ENCODE results near the gene COL11A2. TPM values are rescaled to one million over a fixed set of nuclear protein-coding genes. Genes with fewer than 3 reads are reported as not detected.
A peak's percentile ranks its signal among the peaks of the same experiment; 100 is the strongest.

The COL11A2 gene
- total RNA-seq, 2 experiments from 2014 or later = 0.88 to 1.4 TPM

DNA sequence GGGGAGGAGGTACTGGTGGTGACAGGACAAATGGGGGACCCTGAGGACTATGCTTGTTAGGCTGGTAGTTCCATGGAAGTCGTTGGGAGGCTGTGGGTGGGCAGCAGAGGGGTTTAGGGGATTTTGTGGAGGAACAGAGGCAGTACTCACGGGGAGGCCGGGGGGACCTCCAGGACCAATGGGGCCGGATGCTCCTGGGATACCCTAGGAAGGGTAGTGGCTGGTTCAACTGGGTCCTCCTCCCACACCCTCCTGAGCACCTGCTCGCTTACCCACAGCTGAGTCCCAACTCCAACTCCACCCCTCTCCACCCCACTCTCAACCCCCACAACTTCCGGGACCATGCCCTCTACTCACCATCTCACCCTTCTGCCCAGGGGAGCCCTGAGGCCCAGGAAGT, 25.9 kb downstream of the COL11A2 start:
- no peaks in the 10 kb centered on the region for H3K27me3 Mint-ChIP-seq (ENCODE audit: low read depth)
- intact Hi-C loops (cut with micrococcal nuclease) = no loop called here
- H3K27ac Mint-ChIP-seq = no peak overlapping the region
- DNase-seq = no peak
- peaks cover 8% of the 10 kb centered on the region for H3K4me1 Mint-ChIP-seq (ENCODE audit: low read depth)
- CTCF ChIA-PET = no interaction called here
- no peaks in the 10 kb centered on the region for H3K9me3 Mint-ChIP-seq
- H3K4me3 Mint-ChIP-seq = no peak overlapping the region
- H3K36me3 Mint-ChIP-seq (ENCODE audit: low read depth) = no peaks in the 10 kb centered on the region

- H3K27me3 Mint-ChIP-seq (ENCODE audit: low read depth) = no peaks in the 10 kb centered on the region
- peaks cover 12% of the 10 kb centered on the region for H3K4me1 Mint-ChIP-seq (ENCODE audit: low read depth)
- H3K27ac Mint-ChIP-seq = no peak overlapping the region
- H3K9me3 Mint-ChIP-seq = no peaks in the 10 kb centered on the region
- no peak for DNase-seq
- H3K4me3 Mint-ChIP-seq = no peak overlapping the region
- CTCF ChIA-PET = no interaction called here
- no peaks in the 10 kb centered on the region for H3K36me3 Mint-ChIP-seq (ENCODE audit: low read depth)
- intact Hi-C loops (cut with micrococcal nuclease) = no loop called here
Observed at GRCh38 chr6:33165581-33166258, 26.5 kb downstream of the COL11A2 start.

DNA sequence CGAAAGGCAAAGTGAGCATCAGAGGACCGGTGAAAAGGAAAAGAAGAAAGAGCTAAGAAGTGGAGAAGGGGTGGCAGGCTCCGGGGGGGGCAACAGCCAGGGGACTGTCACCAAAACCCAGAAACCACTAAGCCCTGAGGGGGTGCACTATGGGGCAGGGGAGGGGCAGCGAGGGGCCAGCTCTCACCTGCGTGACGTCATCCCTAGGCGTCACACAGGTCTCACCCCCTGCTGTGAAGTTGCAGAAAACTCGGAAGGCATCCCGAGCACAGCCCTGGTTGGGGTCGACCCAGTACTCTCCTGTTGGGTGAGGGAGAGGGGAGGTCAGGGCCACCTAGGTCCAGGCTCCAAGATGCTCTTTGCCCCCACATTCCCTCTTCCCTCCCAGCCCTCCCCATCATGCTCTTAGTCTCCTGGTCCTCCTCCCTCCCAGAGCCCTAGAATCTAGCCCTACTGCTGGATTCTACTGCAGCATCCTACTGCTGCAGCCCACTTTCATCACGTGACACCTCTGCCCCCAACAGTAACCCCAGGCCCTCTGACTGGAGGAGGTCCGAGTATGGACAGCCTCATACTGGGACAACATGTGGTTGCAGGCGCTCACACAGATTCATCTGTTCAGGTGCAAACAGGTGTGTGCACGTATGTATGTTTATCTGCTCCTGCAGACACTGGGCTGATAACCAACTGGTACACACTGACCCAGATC, 27.4 kb downstream of the COL11A2 start:
- no peak for DNase-seq
- Mint-ChIP-seq H3K4me1 (ENCODE audit: low read depth) (peaks cover 12% of the 10 kb centered on the region), H3K27me3 (ENCODE audit: low read depth) (no peaks in the 10 kb centered on the region), H3K4me3 (no peak overlapping the region), H3K9me3 (no peaks in the 10 kb centered on the region), H3K36me3 (ENCODE audit: low read depth) (no peaks in the 10 kb centered on the region), H3K27ac (no peak overlapping the region)
- CTCF ChIA-PET = interaction anchor here (4.4 kb wide), 1 partner anchor 33 kb away, joined by 21 read pairs; no protein-coding TSS in a partner anchor
- intact Hi-C loops (cut with micrococcal nuclease) = loop anchor here (5.0 kb wide), 1 partner anchor 48 kb away; no protein-coding TSS in a partner anchor

GRCh38 chr6:33164176-33164575, 28.1 kb downstream of the COL11A2 start:
- no peaks in the 10 kb centered on the region for H3K36me3 Mint-ChIP-seq (ENCODE audit: low read depth)
- peaks cover 12% of the 10 kb centered on the region for H3K4me1 Mint-ChIP-seq (ENCODE audit: low read depth)
- CTCF ChIA-PET = interaction anchor here (0.6 to 6.2 kb wide), 3 partner anchors 34 to 154 kb away, joined by 4 to 57 read pairs (median 21); no protein-coding TSS in a partner anchor
- no peak overlapping the region for H3K4me3 Mint-ChIP-seq
- intact Hi-C loops (cut with micrococcal nuclease) = loop anchor here (5.0 kb wide), 1 partner anchor 47 kb away; no protein-coding TSS in a partner anchor
- no peaks in the 10 kb centered on the region for H3K27me3 Mint-ChIP-seq (ENCODE audit: low read depth)
- H3K9me3 Mint-ChIP-seq = no peaks in the 10 kb centered on the region
- no peak for DNase-seq
- H3K27ac Mint-ChIP-seq = no peak overlapping the region

- CTCF ChIA-PET = interaction anchor here (4.4 to 6.2 kb wide), 2 partner anchors 34 to 84 kb away, joined by 21 to 57 read pairs; no protein-coding TSS in a partner anchor
- H3K4me1 Mint-ChIP-seq (ENCODE audit: low read depth) = peaks cover 12% of the 10 kb centered on the region
Observed at GRCh38 chr6:33163540-33163939, 28.7 kb downstream of the COL11A2 start.

DNA sequence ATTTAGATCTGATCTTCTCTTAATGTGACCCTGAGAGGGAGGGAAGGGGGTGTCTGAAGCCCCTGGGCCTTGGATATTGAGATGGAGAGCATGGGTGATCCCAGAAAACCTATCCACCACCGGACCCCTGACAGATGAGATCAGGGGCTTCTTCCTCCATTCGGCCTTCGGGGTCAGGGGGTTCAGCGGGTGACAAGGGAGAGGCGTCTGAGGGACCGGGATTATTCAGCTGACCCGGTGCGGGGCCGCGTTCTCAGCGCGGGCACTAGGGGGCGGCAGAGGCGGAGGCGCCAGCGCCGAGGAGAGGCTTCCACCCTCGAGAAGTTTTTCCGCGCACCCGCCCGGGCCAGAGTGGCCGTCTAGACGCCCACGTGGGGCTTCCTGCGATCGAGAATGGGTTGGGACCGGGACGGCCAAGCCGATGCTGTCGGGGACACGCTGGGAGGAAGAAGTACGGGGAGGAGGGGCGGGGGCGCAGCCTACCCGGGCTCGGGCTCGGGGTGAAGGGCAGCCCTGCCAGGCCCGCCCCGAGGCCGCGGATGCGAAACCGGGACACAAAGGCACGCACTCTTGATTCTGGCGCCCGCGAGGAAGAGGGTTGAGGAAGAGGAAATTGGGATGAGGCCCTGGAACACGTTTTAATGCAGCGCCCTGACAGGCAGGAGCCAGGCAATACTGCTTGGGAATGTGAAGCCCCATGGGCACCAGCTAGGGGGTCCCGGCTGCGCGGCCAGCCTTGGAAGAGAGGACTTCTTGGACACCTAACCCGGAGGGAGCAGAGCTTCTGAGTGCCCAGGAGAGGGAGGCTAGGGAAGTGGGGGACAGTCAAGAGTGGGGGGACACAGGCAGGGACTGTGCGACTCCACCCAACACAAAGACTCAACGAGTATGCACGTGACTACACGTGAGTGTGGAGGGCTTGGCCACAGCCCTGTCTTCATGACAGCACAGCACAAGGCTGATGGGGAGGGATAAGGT, 30.6 kb downstream of the COL11A2 start:
- Mint-ChIP-seq H3K27ac (no peak overlapping the region), H3K9me3 (no peaks in the 10 kb centered on the region), H3K36me3 (ENCODE audit: low read depth) (no peaks in the 10 kb centered on the region), H3K4me3 (peak overlapping the region; percentile 78), H3K4me1 (ENCODE audit: low read depth) (peaks cover 12% of the 10 kb centered on the region), H3K27me3 (ENCODE audit: low read depth) (no peaks in the 10 kb centered on the region)
- intact Hi-C loops (cut with micrococcal nuclease) = loop anchor here (1.0 to 5.0 kb wide), 3 partner anchors 36 to 87 kb away; no protein-coding TSS in a partner anchor
- peak; percentile 85 for DNase-seq
- CTCF ChIA-PET = interaction anchor here (0.7 to 6.2 kb wide), 10 partner anchors 12 to 200 kb away, joined by 3 to 57 read pairs (median 3); no protein-coding TSS in a partner anchor

More at GRCh38 chr6:33163540-33163939, 28.7 kb downstream of the COL11A2 start:
- Mint-ChIP-seq H3K9me3 (no peaks in the 10 kb centered on the region), H3K36me3 (ENCODE audit: low read depth) (no peaks in the 10 kb centered on the region), H3K27me3 (ENCODE audit: low read depth) (no peaks in the 10 kb centered on the region), H3K27ac (no peak overlapping the region), H3K4me3 (no peak overlapping the region)
- no peak for DNase-seq
- intact Hi-C loops (cut with micrococcal nuclease) = loop anchor here (5.0 kb wide), 1 partner anchor 46 kb away; no protein-coding TSS in a partner anchor

GRCh38 chr6:33160728-33161344, 31.4 kb downstream of the COL11A2 start:
- H3K36me3 Mint-ChIP-seq (ENCODE audit: low read depth) = no peaks in the 10 kb centered on the region
- no peaks in the 10 kb centered on the region for H3K27me3 Mint-ChIP-seq (ENCODE audit: low read depth)
- peaks cover 12% of the 10 kb centered on the region for H3K4me1 Mint-ChIP-seq (ENCODE audit: low read depth)
- no peak overlapping the region for H3K4me3 Mint-ChIP-seq
- H3K9me3 Mint-ChIP-seq = no peaks in the 10 kb centered on the region
- CTCF ChIA-PET = interaction anchor here (1.0 to 6.2 kb wide), 8 partner anchors 11 to 201 kb away, joined by 3 to 57 read pairs (median 3); no protein-coding TSS in a partner anchor
- no peak for DNase-seq
- intact Hi-C loops (cut with micrococcal nuclease) = loop anchor here (1.0 to 5.0 kb wide), 3 partner anchors 36 to 87 kb away; no protein-coding TSS in a partner anchor
- no peak overlapping the region for H3K27ac Mint-ChIP-seq

DNA sequence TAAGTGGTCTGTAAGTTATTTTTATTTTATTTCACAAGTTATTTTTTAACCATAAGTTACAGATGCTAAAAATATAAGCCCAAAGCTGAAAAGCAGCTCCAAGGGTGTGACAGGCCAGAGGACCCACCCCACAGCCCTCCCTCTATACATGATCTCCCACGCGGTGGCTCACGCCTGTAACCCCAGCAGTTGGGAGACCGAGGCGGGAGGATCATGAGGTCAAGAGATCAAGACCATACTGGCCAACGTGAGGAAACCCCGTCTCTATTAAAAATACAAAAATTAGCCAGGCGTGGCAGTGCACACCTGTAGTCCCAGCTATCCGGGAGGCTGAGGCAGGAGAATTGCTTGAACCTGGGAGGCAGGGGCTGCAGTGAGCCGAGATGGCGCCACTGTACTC, 32.2 kb downstream of the COL11A2 start:
- Mint-ChIP-seq H3K36me3 (ENCODE audit: low read depth) (no peaks in the 10 kb centered on the region), H3K9me3 (no peaks in the 10 kb centered on the region), H3K27ac (no peak overlapping the region), H3K4me1 (ENCODE audit: low read depth) (peaks cover 12% of the 10 kb centered on the region), H3K4me3 (no peak overlapping the region), H3K27me3 (ENCODE audit: low read depth) (no peaks in the 10 kb centered on the region)
- intact Hi-C loops (cut with micrococcal nuclease) = loop anchor here (5.0 kb wide), 1 partner anchor 43 kb away; no protein-coding TSS in a partner anchor
- CTCF ChIA-PET = interaction anchor here (1.1 to 6.2 kb wide), 5 partner anchors 11 to 88 kb away, joined by 3 to 57 read pairs (median 10); no protein-coding TSS in a partner anchor
- no peak for DNase-seq

DNA sequence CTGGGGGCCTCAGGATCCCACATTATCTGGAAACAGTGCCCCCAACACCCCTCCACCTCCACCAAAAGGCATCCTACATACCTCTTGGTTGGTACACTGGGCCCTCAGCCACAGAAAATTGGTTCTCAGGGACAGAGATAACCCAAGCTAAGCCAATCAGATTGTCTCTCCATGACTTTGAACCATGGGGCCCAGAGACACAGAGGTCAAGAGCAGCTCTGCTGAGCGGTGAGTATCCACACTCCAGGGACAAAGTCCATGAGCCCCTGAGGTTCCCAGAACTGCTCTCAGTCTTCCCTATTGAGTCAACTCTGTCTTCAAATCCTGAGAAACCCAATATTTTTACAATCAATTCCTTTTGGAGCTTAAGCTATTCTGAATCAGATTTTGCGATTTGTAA, 35.3 kb downstream of the COL11A2 start:
- Mint-ChIP-seq H3K4me1 (ENCODE audit: low read depth) (peaks cover 10% of the 10 kb centered on the region), H3K27me3 (ENCODE audit: low read depth) (peaks cover 4% of the 10 kb centered on the region), H3K27ac (no peak overlapping the region), H3K9me3 (peaks cover 7% of the 10 kb centered on the region), H3K4me3 (no peak overlapping the region), H3K36me3 (ENCODE audit: low read depth) (no peaks in the 10 kb centered on the region)
- intact Hi-C loops (cut with micrococcal nuclease) = no loop called here
- CTCF ChIA-PET = interaction anchor here (0.6 to 1.2 kb wide), 2 partner anchors 91 to 165 kb away, joined by 3 read pairs; no protein-coding TSS in a partner anchor
- no peak for DNase-seq

DNA sequence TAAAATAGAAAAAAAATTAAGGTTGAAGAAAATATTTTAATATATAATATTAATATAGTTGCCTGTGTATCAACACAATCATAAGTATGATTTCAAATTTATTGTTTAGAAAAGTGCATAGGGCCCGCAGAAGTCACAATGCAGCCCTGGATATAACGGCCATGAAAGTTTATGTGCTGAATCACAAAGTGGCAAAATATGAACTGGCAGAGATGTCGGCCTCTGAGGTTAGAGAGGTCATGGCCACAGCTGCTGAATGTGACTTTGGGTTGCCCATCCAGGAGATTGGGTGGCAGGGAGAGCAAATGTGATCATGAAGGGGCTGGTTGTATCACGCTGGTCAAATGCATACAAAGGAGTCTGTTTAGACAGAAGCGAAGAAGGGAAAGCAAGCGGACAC, 35.7 kb downstream of the COL11A2 start:
- H3K36me3 Mint-ChIP-seq (ENCODE audit: low read depth) = no peaks in the 10 kb centered on the region
- H3K9me3 Mint-ChIP-seq = peaks cover 9% of the 10 kb centered on the region
- DNase-seq = no peak
- CTCF ChIA-PET = interaction anchor here (0.6 to 1.2 kb wide), 2 partner anchors 92 to 164 kb away, joined by 3 read pairs; no protein-coding TSS in a partner anchor
- no peak overlapping the region for H3K4me3 Mint-ChIP-seq
- H3K27me3 Mint-ChIP-seq (ENCODE audit: low read depth) = peaks cover 4% of the 10 kb centered on the region
- H3K27ac Mint-ChIP-seq = no peak overlapping the region
- intact Hi-C loops (cut with micrococcal nuclease) = no loop called here
- peaks cover 6% of the 10 kb centered on the region for H3K4me1 Mint-ChIP-seq (ENCODE audit: low read depth)

DNA sequence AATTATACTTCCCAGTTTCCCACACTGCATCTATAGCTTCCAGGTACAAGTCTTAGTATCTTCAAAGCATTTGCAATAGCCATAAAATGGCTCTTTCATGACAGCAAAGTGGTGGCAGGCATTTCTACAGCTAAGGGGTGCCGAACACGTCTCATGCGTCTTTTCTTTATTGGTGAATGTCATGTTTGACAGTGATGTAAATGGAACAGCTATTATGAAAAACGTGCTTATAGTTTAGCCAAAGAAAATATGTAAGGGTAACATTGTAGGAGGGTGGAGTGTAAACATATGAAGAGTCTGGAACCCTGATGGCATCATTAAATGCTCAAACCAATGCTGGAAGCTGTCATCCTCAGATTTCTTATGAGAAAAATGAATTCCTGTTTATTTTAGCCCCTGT, 37.9 kb downstream of the COL11A2 start:
- Mint-ChIP-seq H3K27me3 (ENCODE audit: low read depth) (peaks cover 6% of the 10 kb centered on the region), H3K27ac (no peak overlapping the region), H3K9me3 (peaks cover 9% of the 10 kb centered on the region), H3K36me3 (ENCODE audit: low read depth) (no peaks in the 10 kb centered on the region), H3K4me3 (no peak overlapping the region), H3K4me1 (ENCODE audit: low read depth) (no peaks in the 10 kb centered on the region)
- intact Hi-C loops (cut with micrococcal nuclease) = no loop called here
- DNase-seq = no peak
- CTCF ChIA-PET = interaction anchor here (0.9 to 2.0 kb wide), 3 partner anchors 34 to 154 kb away, joined by 3 to 8 read pairs (median 6); no protein-coding TSS in a partner anchor
